Measurements from ENCODE around the gene SHISA6.

- TF ChIP-seq CTCF (IDR thresholded peaks at IDR 0.05): no peak
- no peak for TF ChIP-seq POLR2AphosphoS5 (IDR thresholded peaks at IDR 0.05)
- no peak for TF ChIP-seq POLR2A (IDR thresholded peaks at IDR 0.05)
Observed at GRCh38 chr17:11304568-11304967, 63.6 kb downstream of the SHISA6 start.
